GM19397 (cell line): ENCODE measurements around the gene CCDC107.
"Not testable (repeated sequence)": the region's sequence is repeated elsewhere in the genome, so short reads cannot be mapped to it uniquely, and the experiment has no call there.

Experiments used
- ATAC-seq: cut with Tn5 transposase; IDR thresholded peaks from one replicate; pipeline ENCODE4 v1.9.1; 2021; ENCODE audit warnings: mild to moderate bottlenecking, moderate library complexity; ENCODE audit not compliant: unreplicated experiment

Gene CCDC107

GRCh38 chr9:35637427-35637955 lies 20.6 kb upstream of the CCDC107 start:
- ATAC-seq: not testable (repeated sequence)

DNA sequence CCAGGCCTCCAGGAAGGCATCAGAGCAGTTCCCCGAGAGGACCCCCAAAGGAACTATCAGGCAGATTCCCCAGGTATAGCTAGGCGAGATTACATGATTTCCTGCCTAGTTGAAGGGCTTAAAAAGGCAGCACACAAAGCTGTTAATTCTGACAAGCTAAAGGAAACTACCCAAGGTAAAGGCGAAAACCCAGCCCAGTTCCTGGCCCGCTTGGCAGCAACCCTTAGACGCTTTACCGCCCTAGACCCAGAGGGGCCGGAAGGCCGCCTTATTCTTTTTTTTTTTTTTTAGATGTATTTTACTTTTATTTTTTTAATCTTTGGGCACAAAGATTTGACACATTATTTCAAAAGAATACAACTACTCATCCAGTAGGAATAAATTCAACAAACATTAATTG lies 19.3 kb upstream of the CCDC107 start:
- ATAC-seq: not testable (repeated sequence)

- ATAC-seq: not testable (repeated sequence)
Observed at GRCh38 chr9:35639225-35639624, 18.9 kb upstream of the CCDC107 start.

GRCh38 chr9:35639631-35640030 lies 18.5 kb upstream of the CCDC107 start:
- no peak for ATAC-seq

DNA sequence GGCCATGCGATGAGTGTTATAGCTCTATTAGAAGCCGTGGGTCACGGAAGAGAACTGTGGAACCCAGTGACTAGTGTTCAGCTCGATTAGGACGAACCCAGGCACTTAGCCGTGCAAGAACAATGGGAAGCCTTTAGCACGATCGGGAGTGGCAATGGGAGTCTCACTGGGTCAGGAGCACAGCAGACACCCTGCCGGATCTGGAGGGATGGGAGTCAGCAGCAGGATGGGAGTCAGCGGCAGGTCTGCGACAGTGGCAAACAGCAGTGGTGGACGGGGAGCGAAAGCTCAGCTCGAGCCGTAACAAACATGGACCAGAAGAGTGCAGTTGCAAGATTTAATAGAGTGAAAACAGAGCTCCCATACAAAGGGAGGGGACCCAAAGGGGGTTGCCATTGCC lies 17.7 kb upstream of the CCDC107 start:
- ATAC-seq: not testable (repeated sequence)

- not testable (repeated sequence) for ATAC-seq
Observed at GRCh38 chr9:35641478-35641877, 16.6 kb upstream of the CCDC107 start.

DNA sequence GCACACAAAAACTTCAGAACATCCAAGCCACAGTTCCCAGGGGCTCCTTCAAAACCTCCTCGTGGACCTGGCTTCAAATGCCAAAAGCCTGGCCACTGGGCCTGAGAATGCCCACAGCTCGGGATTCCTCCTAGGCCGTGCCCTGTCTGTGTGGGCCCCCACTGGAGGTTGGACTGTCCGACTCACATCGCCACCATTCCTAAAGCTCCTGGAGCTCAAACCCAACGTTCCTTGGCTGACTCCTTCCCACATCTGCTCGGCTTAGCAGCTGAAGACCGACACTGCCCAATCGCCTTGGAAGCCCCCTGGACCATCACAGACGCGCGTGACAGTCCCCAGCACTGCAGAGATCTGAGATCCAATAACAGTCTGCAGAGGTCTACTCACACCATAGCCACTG lies 15.0 kb upstream of the CCDC107 start:
- ATAC-seq: no peak

GRCh38 chr9:35645736-35646135 lies 12.4 kb upstream of the CCDC107 start:
- not testable (repeated sequence) for ATAC-seq

DNA sequence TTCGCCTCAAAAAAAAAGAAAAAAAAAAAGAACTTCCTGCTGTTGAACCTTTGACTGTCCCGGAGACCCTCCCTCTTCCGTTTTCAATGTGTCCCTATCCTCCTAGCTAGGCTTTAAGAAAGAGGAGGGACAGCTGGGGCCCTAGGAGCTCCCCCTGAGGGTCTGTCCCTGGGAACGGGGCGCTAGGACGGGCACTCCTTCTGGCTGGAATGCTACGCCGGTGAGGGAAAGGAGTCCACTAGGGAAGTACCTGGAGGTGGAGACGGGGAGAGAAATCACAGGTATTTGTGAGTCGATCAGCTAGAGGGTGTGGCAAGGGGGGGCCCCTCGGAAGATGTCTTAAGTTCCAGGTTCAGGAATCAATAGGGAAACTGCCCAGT lies 11.9 kb upstream of the CCDC107 start:
- ATAC-seq: no peak

GRCh38 chr9:35646533-35647265 lies 11.4 kb upstream of the CCDC107 start:
- peak; percentile 84 for ATAC-seq

DNA sequence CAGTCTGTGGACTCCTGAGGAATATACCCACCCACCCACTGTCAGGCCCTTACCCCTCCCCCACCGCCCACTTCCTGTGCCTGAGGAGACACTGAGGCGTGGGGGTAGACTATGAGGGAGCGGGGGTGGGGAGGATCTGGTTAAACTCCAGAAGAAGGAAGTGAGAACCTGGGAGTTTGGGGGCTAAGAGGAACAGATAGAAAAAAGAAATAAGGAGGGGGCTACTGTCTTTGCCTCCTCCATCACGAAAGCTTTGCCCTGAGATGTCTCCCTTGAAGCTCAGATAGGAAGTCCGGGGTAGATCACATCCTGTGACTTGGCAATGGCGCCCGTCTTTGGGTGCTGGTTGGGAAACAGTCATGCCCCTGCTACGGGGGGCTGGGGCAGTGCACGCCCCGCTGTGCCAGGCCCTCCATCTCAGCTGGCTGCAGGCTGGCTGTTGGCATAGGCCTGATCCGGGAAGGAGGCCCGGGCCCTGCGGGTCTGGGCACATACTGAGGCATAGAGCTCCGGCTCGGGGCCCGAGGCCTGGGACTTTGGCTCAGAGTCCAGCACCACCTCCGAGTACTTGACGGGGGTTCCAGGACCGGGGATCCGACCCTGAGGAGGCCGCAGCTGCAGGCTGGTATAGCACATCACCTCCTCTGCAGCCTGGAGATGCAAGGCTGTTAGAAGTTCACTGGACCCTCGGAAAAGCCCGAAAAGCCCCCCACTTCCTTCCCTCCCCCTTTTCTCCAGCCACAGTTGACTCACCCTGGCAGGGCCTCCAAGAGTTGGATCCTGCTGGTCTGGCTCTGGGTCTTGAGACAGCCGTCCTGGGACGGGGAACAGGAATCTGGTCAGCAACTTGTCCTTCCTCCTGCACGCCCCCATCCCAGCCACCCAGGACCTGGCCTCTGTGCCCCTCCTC lies 8.4 kb upstream of the CCDC107 start:
- no peak for ATAC-seq

GRCh38 chr9:35650341-35651158 lies 7.5 kb upstream of the CCDC107 start, which contains the start of gene SIT1:
TSS of gene SIT1 (minus strand) at chr9:35650931. CDS start at chr9:35650853, 78 bp downstream.
- ATAC-seq: no peak

DNA sequence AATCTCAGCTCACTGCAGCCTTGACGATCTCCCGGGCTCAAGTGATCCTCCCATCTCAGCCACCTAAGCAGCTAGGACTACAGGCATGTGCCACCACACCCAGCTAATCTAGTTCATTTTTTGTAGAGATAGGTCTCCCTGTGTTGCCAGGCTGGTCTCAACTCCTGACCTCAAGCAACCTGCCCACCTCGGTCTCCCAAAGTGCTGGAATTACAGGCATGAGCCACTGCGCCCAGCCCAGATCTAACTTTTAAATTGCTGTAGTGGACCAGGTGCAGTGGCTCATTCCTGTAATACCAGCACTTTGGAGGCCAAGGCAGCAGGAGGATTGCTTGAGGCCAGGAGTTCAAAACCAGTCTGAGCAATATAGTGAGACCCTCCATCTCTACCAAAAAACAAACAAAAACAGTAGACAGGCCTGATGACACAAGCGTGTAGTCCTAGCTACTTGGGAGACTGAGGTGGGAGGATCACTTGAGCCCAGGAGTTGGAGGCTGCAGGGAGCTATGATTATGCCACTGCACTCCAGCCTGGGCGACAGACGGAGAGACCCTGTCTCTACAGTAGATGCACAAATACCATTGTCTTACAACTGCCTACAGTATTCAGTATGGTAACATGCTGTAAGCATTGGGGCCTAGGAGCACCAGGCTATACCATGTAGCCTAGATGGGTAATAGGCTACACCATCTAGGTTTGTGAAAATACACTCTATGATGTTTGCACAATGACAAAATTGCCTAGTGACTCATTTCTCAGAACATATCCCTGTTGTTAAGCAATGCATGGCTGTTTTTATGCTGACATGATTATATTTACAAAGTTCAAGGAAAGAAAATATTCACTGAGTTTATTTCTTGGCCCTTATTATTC lies 5.9 kb upstream of the CCDC107 start:
- no peak for ATAC-seq

DNA sequence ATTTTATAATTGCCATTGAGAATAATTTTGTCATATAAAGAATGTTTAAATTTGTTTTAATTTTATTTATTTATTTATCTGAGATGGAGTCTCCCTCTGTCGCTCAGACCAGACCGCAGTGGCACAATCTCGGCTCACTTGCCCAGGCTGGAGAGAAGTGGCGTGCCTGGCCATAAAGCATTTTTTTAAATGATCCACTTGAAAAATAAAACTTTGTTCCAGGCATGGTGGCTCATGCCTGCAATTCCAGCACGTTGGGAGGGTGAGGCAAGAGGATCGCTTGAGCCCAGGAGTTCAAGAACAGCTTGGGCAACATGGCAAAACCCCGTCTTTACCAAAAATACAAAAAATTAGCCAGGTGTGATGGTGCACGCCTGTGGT lies 5.3 kb upstream of the CCDC107 start:
- ATAC-seq: no peak

GRCh38 chr9:35653611-35654010 lies 4.5 kb upstream of the CCDC107 start:
- no peak for ATAC-seq

- ATAC-seq: no peak
Observed at GRCh38 chr9:35656348-35656747, 1.7 kb upstream of the CCDC107 start.

DNA sequence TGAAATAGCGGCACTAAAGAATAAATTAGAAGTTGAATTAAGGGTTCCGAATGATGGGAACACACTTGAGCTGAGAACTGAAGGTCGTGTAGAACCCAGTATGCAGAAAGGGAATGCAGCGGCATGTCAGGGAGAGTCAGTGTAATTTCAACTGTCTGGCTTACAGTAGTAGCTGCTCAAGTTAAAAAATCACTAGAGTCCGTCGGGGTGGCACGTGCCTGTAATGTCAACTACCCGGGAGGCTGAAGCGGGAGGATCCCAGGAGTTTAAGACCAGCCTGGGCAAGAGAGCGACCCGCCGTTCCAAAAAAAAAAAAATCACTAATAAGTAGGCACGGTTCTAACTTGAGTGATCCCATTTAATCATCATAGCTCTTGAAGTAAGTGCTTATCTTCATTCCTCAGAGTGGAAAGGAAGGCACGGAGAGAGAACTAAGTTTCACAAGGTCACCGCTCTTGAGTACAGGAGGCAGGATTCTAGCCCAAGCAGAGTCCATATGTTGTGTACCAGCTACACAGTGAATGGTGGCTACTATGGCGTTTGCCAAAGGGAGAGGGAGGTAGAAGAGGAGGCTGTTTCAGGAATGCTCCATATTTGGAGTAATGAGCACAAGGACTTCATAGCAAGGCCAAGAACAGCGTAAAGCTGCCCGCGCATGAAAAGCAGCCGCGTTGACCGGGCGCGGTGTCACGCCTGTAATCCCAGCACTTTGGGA lies 1.1 kb upstream of the CCDC107 start:
- no peak for ATAC-seq

- ATAC-seq: peak; percentile 81
Observed at GRCh38 chr9:35657546-35658136, 451 bp upstream of the CCDC107 start, which contains the start of gene RMRP. TSS of gene RMRP (minus strand) at chr9:35658019.

DNA sequence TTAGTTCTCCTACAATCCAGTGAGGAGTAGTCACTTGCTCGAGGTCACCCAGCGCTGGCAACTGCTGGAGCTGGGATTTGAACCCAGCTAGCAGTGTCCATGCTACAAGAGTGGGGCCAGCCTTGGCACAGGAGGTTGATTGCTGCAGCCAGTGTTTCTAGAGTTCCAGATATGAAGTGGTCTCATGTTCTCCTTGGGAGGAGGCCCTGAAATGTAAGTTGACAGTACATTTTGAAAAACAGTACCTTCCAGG lies 802 bp downstream of the CCDC107 start:
- no peak for ATAC-seq
